Adrenal gland (tissue), 5 donors: ENCODE measurements around the gene TWNK.

Source experiments
- CTCF ChIP-seq, 6 experiments: fragments of 450-650 bp in 4 of 6; fragments of 200-600 bp in 2 of 6; sonication (generic) in 1 of 6; IDR thresholded peaks; 1 replicate in 5 of 6; 2 replicates in 1 of 6; pipeline versions ENCODE4 v1.5.1 to v1.8.0; 2016 to 2021; ENCODE audit warnings: antibody characterized with exemption in 6 of 6, mild to moderate bottlenecking in 2 of 6, moderate library complexity in 1 of 6
- POLR2A ChIP-seq, 2 donors: fragments of 450-650 bp; IDR thresholded peaks; one replicate each; pipeline ENCODE4 v1.6.1; 2017; ENCODE audit warnings: antibody characterized with exemption in 2 of 2, mild to moderate bottlenecking in 2 of 2, moderate library complexity in 1 of 2
- donor health status: DM: no; HTN: no; CAD: no.

DNA sequence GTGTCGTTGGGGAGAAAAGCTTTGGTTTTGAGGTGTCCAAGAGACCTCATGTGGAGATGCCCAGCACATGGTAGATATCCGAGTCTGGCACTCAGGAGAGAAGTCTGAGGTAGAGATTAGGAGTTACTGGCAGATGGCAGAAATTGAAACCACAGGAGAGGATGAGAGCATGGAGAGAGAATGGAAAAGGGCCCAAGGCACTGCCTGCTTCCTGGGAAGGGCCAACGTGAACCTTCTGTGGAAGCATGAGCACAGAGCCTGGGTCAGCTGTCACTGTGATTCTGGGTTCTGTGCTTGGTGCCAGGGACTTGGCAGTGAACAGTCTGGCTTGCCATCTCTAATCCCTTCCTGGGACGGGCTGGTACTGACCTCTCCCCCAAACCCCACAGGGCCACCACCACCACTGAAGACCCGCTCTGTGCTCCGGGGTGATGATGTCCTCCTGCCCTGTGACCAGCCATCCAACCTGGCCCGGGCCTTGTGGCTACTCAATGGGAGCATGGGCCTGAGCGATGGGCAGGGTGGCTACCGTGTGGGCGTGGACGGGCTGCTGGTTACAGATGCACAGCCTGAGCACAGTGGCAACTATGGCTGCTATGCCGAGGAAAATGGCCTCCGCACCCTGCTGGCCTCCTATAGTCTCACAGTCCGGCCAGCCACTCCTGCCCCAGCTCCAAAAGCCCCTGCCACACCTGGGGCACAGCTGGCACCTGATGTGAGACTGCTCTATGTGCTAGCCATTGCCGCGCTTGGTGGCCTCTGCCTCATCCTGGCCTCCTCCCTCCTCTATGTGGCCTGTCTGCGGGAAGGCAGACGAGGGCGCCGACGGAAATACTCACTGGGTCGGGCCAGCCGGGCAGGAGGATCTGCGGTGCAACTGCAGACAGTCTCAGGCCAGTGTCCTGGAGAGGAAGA lies 4.2 kb upstream of the TWNK start:
- TF ChIP-seq CTCF (IDR thresholded peaks at IDR 0.05) (no peak), POLR2A (IDR thresholded peaks at IDR 0.05) (no peak)
